Skin epidermis (tissue), 12 donors: ENCODE data around the gene ERCC2.

Experiments
- H3K27ac ChIP-seq, 21 experiments: fragments of 200-600 bp; sonication (generic) in 11 of 21; one replicate each; pipeline ENCODE4 v1.5.0; 2020; ENCODE audit warnings: mild to moderate bottlenecking in 3 of 21, inconsistent platforms in 2 of 21, moderate library complexity in 2 of 21
- H3K4me3 ChIP-seq, 7 experiments: fragments of 200-600 bp; sonication (generic) in 2 of 7; one replicate each; pipeline ENCODE4 v1.5.0; 2020; ENCODE audit warnings: inconsistent platforms in 2 of 7, mild to moderate bottlenecking in 2 of 7, moderate library complexity in 1 of 7

The ERCC2 gene

GRCh38 chr19:45358213-45358792 lies 12.1 kb downstream of the ERCC2 start:
- Histone ChIP-seq H3K4me3 (no peak overlapping the region), H3K27ac (no peak overlapping the region)

GRCh38 chr19:45357445-45357783 lies 13.0 kb downstream of the ERCC2 start:
- no peak overlapping the region for H3K4me3 ChIP-seq
- no peak overlapping the region for H3K27ac ChIP-seq

- Histone ChIP-seq H3K27ac (no peak overlapping the region), H3K4me3 (no peak overlapping the region)
Measured at GRCh38 chr19:45356760-45357444, 13.5 kb downstream of the ERCC2 start.

- no peak overlapping the region for H3K4me3 ChIP-seq
Measured at GRCh38 chr19:45355910-45356309, 14.5 kb downstream of the ERCC2 start.

GRCh38 chr19:45355402-45355801 lies 15.0 kb downstream of the ERCC2 start:
- Histone ChIP-seq H3K27ac (no peak overlapping the region), H3K4me3 (no peak overlapping the region)

More at GRCh38 chr19:45355910-45356309, 14.5 kb downstream of the ERCC2 start:
- no peak overlapping the region for H3K27ac ChIP-seq

- Histone ChIP-seq H3K4me3 (no peak overlapping the region), H3K27ac (no peak overlapping the region)
Measured at GRCh38 chr19:45354241-45354842, 16.0 kb downstream of the ERCC2 start.

- no peak overlapping the region for H3K4me3 ChIP-seq
- no peak overlapping the region for H3K27ac ChIP-seq
Measured at GRCh38 chr19:45352914-45353796, 17.2 kb downstream of the ERCC2 start.

- no peak overlapping the region for H3K27ac ChIP-seq
- no peak overlapping the region for H3K4me3 ChIP-seq
Measured at GRCh38 chr19:45352471-45352870, 17.9 kb downstream of the ERCC2 start.

- Histone ChIP-seq H3K27ac (no peak overlapping the region), H3K4me3 (no peak overlapping the region)
Measured at GRCh38 chr19:45352062-45352461, 18.3 kb downstream of the ERCC2 start.

- H3K27ac ChIP-seq = no peak overlapping the region
- H3K4me3 ChIP-seq = no peak overlapping the region
Measured at GRCh38 chr19:45351401-45351952, 18.9 kb downstream of the ERCC2 start.

GRCh38 chr19:45350477-45351058 lies 19.8 kb downstream of the ERCC2 start:
- Histone ChIP-seq H3K27ac (no peak overlapping the region), H3K4me3 (no peak overlapping the region)

- Histone ChIP-seq H3K27ac (no peak overlapping the region), H3K4me3 (no peak overlapping the region)
Measured at GRCh38 chr19:45349430-45349941, 20.9 kb downstream of the ERCC2 start.

GRCh38 chr19:45349126-45349415 lies 21.3 kb downstream of the ERCC2 start:
- Histone ChIP-seq H3K27ac (no peak overlapping the region), H3K4me3 (no peak overlapping the region)

GRCh38 chr19:45348367-45349125 lies 21.8 kb downstream of the ERCC2 start:
- no peak overlapping the region for H3K4me3 ChIP-seq

GRCh38 chr19:45347570-45348366 lies 22.6 kb downstream of the ERCC2 start:
- Histone ChIP-seq H3K4me3 (no peak overlapping the region), H3K27ac (no peak overlapping the region)

More at GRCh38 chr19:45348367-45349125, 21.8 kb downstream of the ERCC2 start:
- no peak overlapping the region for H3K27ac ChIP-seq

- Histone ChIP-seq H3K27ac (peak overlapping the region in 1 of 21 experiments; percentile 82), H3K4me3 (no peak overlapping the region)
Measured at GRCh38 chr19:45346449-45346848, 23.9 kb downstream of the ERCC2 start.

- H3K4me3 ChIP-seq = peak overlapping the region in 1 of 7 experiments; percentile 1
- peak overlapping the region in 12 of 21 experiments; percentile 9 to 82 (median 64) for H3K27ac ChIP-seq
Measured at GRCh38 chr19:45345506-45345860, 24.9 kb downstream of the ERCC2 start.
